ENCODE results near the gene SI. TPM values are rescaled to one million over a fixed set of nuclear protein-coding genes. Genes with fewer than 3 reads are reported as not detected.

The SI gene
- not detected in 2 replicates for total RNA-seq (2011; cell fraction: chromatin; rRNA removed; ENCODE audit: low replicate concordance)
- total RNA-seq (2011; cell fraction: nucleolus; rRNA removed) = not detected in 2 replicates
- total RNA-seq (2011; cell fraction: nucleoplasm; rRNA removed) = not detected in 2 replicates
- total RNA-seq (2014; rRNA removed) (not detected in 2 replicates), total RNA-seq (2014; rRNA removed; fragmentation: Illumina TruSeq; extraction: Trizol) (not detected in 2 replicates), total RNA-seq (2015; rRNA removed; fragmentation: Illumina TruSeq; extraction: Trizol) (not detected in 2 replicates), total RNA-seq (2021) (not detected in 2 replicates), polyA plus RNA-seq (2011; rRNA removed) (not detected in 2 replicates), polyA plus RNA-seq (2014; fragmentation: Illumina TruSeq; extraction: Trizol) (not detected in 2 replicates), polyA plus RNA-seq (2014; fragmentation: Nextera tagmentation; extraction: Ambion mirVana) (not detected), polyA plus RNA-seq (2014; rRNA removed) (not detected in 2 replicates), polyA minus RNA-seq (2011; rRNA and poly(A)+ RNA removed) (not detected in 2 replicates), Bru-seq, nascent RNA (not detected), BruChase-seq, experiment 1, labeled RNA remaining after a 2-hour chase (percentile 1 among the genes with signal in this experiment), BruChase-seq, experiment 2, labeled RNA remaining after a 6-hour chase (not detected)
- not detected in 2 replicates for polyA plus RNA-seq (2011; cell fraction: cytosol; rRNA removed)
- polyA plus RNA-seq (2011; cell fraction: nucleus; rRNA removed) = not detected in 2 replicates
- not detected in 2 replicates for polyA plus RNA-seq (2012)
- polyA minus RNA-seq (2011; cell fraction: cytosol; rRNA and poly(A)+ RNA removed) = not detected in 2 replicates
- polyA minus RNA-seq (2011; cell fraction: nucleus; rRNA and poly(A)+ RNA removed) = not detected in 2 replicates
- long read RNA-seq, experiment 1 = 0 reads
- long read RNA-seq, experiment 2 = 0 reads
- long read RNA-seq, experiment 3 = 0 reads

DNA sequence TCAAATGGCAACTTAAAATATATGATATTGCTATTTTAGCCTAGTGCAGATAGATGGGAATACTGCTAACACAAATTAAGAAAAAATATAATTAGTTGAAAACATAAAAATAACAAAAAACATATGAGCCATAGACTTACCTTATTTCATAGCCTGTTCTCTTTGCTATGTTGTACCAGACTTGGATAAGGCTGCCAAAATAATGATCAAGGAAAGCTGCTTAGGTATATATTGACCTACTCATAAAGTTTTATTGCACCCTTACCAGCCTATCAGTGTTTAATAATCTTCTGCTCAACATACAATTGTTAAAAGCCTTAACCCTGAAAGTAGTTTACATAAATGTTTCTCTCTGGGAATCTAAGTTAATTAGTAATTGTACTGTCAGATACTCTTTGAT, at the start of gene SI:
Gene SI, minus strand, starts transcription at position 204 of the 400 bp plus-strand sequence. CDS start 2,484 bp downstream, outside the sequence.
- Histone ChIP-seq H3K36me3 (ENCODE audit: control insufficient read depth, insufficient read depth, low read length) (no peaks in the 10 kb centered on the region), H2AFZ (ENCODE audit: low read depth, low read length) (no peak within 1 kb of the TSS), H3K9me1 (ENCODE audit: control insufficient read depth, insufficient read depth, low read length) (no peaks in the 10 kb centered on the region), H3K79me2 (ENCODE audit: control insufficient read depth, insufficient read depth, low read length) (no peaks in the 10 kb centered on the region), H3K27ac (ENCODE audit: extremely low read depth, low read depth, low read length) (no peak within 1 kb of the TSS), H3K4me2 (ENCODE audit: insufficient read depth, low read length) (no peak within 1 kb of the TSS), H3K9me3 (replicated peaks; ENCODE audit: control insufficient read depth, insufficient read depth, low read depth, low read length) (no peaks in the 10 kb centered on the region), H3K27me3 (ENCODE audit: control insufficient read depth in 2 of 2, insufficient read depth in 2 of 2, low read length in 2 of 2) (no peaks in the 10 kb centered on the region), H4K20me1 (replicated peaks; ENCODE audit: control insufficient read depth, insufficient read depth, low read length) (no peaks in the 10 kb centered on the region), H3K9ac (ENCODE audit: insufficient read depth in 1 of 2, low read depth in 2 of 2, low read length in 2 of 2) (no peak within 1 kb of the TSS), H3K4me1 (replicated peaks in 1 of 2; ENCODE audit: control insufficient read depth in 2 of 2, insufficient read depth in 2 of 2, low read length in 2 of 2) (no peaks in the 10 kb centered on the region), H3K4me3 (no peak within 1 kb of the TSS)
- ATAC-seq (no peak), FAIRE-seq (no peak), DNase-seq (ENCODE audit: extremely low read depth in 1 of 4, low spot score in 3 of 4) (no peak)
- no TSS peak for BruUV-seq (replicated peaks)
- ChIA-PET POLR2A (no interaction called here), CTCF (ENCODE audit: low intra/inter-chr PET ratio) (no interaction called here)
- intact Hi-C loops (cut with micrococcal nuclease) = no loop called here
- TF ChIP-seq, protein P1, sequence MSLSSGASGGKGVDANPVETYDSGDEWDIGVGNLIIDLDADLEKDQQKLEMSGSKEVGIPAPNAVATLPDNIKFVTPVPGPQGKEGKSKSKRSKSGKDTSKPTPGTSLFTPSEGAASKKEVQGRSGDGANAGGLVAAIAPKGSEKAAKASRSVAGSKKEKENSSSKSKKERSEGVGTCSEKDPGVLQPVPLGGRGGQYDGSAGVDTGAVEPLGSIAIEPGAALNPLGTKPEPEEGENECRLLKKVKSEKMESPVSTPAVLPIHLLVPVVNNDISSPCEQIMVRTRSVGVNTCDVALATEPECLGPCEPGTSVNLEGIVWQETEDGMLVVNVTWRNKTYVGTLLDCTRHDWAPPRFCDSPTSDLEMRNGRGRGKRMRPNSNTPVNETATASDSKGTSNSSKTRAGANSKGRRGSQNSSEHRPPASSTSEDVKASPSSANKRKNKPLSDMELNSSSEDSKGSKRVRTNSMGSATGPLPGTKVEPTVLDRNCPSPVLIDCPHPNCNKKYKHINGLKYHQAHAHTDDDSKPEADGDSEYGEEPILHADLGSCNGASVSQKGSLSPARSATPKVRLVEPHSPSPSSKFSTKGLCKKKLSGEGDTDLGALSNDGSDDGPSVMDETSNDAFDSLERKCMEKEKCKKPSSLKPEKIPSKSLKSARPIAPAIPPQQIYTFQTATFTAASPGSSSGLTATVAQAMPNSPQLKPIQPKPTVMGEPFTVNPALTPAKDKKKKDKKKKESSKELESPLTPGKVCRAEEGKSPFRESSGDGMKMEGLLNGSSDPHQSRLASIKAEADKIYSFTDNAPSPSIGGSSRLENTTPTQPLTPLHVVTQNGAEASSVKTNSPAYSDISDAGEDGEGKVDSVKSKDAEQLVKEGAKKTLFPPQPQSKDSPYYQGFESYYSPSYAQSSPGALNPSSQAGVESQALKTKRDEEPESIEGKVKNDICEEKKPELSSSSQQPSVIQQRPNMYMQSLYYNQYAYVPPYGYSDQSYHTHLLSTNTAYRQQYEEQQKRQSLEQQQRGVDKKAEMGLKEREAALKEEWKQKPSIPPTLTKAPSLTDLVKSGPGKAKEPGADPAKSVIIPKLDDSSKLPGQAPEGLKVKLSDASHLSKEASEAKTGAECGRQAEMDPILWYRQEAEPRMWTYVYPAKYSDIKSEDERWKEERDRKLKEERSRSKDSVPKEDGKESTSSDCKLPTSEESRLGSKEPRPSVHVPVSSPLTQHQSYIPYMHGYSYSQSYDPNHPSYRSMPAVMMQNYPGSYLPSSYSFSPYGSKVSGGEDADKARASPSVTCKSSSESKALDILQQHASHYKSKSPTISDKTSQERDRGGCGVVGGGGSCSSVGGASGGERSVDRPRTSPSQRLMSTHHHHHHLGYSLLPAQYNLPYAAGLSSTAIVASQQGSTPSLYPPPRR (CRISPR knock-in tag; IDR thresholded peaks at IDR 0.05; ENCODE audit: borderline replicate concordance) = no peak
- TF ChIP-seq POLR2B (IDR thresholded peaks at IDR 0.05; ENCODE audit: low read depth, partially characterized antibody) (no peak), BMI1 (IDR thresholded peaks at IDR 0.05; ENCODE audit: low read length) (no peak), HEY1 (CRISPR knock-in tag; IDR thresholded peaks at IDR 0.05; ENCODE audit: borderline replicate concordance) (no peak), RFX7 (CRISPR knock-in tag; IDR thresholded peaks at IDR 0.05) (no peak), FOXP1 (CRISPR knock-in tag; IDR thresholded peaks at IDR 0.05) (no peak), FOSL1 (tag; conservative IDR thresholded peaks at IDR 0.05) (no peak), PTRF (tag; IDR thresholded peaks at IDR 0.05) (no peak), ETV1 (tag; conservative IDR thresholded peaks at IDR 0.05; ENCODE audit: low read depth) (no peak), CREB1 (IDR thresholded peaks at IDR 0.05) (no peak), CREB1 (CRISPR knock-in tag; IDR thresholded peaks at IDR 0.05) (no peak), ZNF282 (CRISPR knock-in tag; IDR thresholded peaks at IDR 0.05) (no peak)
- TF ChIP-seq, protein P2, sequence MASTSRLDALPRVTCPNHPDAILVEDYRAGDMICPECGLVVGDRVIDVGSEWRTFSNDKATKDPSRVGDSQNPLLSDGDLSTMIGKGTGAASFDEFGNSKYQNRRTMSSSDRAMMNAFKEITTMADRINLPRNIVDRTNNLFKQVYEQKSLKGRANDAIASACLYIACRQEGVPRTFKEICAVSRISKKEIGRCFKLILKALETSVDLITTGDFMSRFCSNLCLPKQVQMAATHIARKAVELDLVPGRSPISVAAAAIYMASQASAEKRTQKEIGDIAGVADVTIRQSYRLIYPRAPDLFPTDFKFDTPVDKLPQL (IDR thresholded peaks at IDR 0.05; ENCODE audit: extremely low read depth, insufficient read length) = no peak
- TF ChIP-seq, protein P3, sequence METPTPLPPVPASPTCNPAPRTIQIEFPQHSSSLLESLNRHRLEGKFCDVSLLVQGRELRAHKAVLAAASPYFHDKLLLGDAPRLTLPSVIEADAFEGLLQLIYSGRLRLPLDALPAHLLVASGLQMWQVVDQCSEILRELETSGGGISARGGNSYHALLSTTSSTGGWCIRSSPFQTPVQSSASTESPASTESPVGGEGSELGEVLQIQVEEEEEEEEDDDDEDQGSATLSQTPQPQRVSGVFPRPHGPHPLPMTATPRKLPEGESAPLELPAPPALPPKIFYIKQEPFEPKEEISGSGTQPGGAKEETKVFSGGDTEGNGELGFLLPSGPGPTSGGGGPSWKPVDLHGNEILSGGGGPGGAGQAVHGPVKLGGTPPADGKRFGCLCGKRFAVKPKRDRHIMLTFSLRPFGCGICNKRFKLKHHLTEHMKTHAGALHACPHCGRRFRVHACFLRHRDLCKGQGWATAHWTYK (CRISPR knock-in tag; IDR thresholded peaks at IDR 0.05) = no peak
- in situ Hi-C loops (cut with MboI) = no loop called here
